NCI-H2029 (cell line): ENCODE results near the gene EFCAB13.
"Not testable (repeated sequence)": the region's sequence is repeated elsewhere in the genome, so short reads cannot be mapped to it uniquely, and the experiment has no call there.

Experiments used
- DNase-seq: peaks from one replicate; lab custom pipeline; 2025; lab: John Stamatoyannopoulos, UW

The EFCAB13 gene

DNA sequence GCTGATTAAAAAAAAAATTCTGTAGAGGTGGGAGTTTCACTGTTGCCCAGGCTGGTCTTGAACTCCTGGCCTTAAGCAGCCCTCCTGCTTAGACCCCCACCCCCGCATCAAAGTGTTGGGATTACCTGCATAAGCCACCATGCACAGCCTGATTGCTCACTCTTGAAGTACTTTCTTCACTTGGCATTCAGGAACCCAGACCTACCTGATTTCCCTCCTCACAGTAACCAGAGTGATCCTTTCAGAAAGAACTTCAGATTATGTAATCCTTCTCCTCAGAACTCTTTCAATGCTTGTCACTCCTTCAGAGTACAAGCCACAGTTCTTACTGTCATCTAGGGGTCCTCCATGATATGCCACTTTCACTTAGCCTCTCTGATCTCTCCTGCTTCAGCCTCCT is 1.4 kb downstream of the EFCAB13 start:
- DNase-seq: no peak

DNA sequence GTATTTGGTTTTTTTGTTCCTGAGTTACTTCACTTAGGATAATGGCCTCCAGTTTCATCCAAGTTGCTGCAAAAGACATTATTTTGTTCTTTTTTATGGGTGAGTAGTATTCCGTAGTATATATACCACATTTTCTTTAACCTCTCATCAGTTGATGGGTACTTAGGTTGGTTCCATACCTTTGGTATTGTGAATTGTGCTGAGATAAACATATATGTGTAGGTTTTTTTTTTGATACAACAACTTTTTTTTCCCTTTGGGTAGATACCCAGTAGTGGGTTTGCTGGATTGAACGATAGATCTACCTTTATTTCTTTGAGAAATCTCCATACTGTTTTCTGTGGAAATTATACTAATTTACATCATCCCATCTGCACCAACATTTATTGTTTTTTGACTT is 6.8 kb downstream of the EFCAB13 start:
- DNase-seq: no peak

DNA sequence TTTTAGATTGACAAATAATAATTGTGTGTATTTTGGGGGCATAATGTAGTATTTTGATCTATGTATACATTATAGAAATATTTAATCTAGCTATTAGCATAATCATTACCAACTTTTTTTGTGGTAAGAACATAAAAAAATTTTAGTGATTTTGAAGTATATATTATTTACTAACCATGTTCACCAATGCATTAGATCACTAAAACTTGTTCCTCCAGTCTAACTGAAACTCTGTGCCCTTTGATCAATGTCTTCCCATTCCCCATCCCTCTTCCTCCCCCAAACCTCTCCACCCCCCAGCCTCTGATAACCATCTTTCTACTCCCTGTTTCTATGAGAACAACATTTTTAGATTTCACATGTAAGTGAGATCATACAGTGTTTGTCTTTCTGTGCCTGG is 8.5 kb downstream of the EFCAB13 start:
- DNase-seq: no peak

DNA sequence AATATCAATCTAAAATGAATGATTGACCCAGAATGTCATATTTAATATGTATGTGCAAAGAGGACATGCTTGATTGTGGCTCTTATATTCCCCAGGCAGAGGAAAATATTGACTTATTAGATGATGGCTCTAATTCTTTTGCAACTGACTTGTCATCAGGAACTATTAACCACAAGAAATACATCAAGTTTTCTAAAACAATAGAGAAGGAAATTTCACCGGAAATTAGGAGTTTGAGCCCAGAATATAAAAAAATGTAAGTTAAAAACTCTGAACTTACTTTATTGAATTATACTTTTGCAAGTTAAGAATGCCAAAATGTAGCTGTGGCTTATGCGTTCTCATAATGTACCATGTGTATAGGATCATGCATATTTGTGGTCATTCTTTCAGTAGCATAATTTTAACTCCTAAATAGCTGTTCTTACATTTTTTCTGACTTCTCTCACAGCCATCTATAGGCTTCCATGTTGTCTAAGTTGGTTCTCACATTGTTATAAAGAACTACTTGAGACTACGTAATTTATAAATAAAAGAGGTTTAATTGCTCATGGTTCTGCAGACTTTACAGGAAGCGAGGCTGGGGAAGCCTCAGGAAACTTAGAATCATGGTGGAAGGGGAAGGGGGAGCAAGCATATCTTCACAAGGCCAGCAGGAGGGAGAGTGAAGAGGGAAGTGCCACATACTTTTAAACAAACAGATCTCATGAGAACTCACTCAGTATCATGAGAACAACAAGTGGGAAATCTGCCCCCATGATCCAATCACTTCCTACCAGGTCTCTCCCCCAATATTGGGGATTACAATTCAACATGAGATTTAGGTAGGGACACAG is 11.6 kb downstream of the EFCAB13 start:
- no peak for DNase-seq

DNA sequence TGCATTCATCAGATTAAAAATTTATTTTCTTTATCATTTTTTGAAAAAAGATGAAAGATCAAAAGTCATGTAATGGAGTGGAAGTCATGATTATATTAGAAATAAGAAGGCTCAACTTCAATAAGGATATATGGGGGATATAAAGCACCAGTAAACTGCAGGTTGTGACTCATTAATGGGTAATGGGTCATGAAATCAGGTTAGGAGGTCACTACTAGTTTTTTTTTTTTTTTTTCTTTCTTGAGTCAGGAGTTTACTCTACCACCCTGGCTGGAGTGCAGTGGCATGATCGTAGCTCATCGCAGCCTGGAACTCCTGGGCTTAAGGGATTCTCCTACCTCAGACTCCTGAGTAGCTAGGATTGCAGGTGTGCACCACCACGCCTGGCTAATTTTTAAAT is 14.3 kb downstream of the EFCAB13 start:
- no peak for DNase-seq

DNA sequence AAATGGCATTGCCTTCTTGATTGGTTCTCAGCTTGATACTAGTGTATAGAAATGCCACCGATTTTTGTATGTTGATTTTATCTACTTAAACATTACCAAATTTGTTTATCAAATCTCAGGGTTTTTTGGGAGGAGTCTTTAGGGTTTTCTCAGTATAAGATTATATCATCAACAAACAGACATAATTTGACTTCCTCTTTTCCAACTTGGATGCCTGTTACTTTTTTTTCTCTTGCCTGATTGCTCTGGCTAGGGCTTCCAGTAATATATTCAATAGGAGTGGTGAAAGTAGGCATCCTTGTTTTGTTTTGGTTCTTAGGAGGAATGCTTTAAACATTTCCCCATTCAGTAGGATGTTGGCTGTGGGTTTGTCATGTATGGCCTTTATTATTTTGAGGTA is 29.1 kb downstream of the EFCAB13 start:
- no peak for DNase-seq

DNA sequence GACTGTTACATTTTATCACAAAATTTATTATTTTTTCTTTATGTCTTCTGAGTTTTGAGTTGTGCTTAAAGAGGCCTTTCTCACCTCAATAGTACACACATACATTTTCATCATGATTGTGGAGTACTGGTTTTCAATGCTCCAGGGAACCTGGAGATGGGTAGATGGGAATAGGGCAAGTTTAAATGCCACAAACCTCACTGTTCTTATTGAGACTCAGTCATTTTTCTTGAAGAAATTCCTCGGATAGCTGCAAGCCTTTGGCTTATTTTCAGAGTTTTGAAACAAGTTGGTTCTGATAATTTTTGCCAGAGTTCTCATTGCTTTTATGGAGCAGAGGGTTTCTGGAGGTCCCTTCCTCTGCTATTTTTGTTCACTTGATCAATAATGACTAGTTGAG is 34.9 kb downstream of the EFCAB13 start:
- no peak for DNase-seq

DNA sequence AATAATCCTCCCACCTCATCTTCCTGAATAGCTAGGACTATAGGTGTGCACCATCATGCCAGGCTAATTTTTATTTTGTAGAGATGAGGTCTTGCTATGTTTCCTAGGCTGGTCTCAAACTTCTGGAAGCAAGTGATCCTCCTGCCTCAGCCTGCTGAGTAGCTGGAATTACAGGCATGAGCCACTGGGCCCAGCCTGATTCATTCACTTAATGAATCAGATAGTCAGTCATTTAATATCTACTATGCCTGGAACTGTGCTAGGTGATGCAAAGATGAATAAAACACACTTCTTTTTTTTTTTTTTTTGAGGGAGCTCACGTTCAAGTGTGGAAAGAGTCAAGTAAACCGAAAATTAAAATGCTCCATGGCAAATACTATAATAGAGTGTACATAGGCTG is 39.4 kb downstream of the EFCAB13 start:
- DNase-seq: no peak

DNA sequence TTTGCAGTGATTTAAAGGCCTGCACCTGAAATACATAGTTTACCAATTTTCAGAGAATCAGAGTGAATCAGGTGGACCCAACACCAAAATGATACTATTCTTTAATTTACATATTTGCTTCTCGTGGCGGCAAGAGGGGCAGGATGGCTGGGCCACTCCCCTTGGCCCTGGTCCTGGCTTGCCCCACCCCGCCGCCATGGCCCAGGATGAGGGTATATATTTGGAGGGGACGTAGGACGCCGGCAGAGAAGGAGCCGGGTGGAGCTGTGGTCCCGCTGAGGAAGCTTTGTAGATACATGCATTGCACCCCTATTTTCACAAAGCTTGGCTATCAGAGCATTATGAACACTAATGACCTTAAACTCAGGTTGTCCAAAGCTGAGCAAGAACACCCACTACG is 43.5 kb downstream of the EFCAB13 start:
- DNase-seq: no peak

DNA sequence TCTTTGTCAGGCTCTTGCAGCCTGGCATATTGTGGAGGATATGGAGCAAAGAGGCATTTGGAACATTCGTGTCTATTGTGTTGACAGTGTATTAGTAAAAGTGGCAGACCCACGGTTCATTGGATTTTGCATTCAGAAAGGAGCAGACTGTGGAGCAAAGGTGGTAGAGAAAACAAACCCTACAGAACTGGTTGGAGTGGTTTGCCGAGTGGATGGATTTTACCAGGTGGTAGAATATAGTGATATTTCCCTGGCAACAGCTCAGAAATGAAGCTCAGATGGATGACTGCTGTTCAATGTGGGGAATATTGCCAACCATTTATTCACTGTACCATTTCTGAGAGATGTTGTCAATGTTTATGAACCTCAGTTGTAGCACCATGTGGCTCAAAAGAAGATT is 44.5 kb downstream of the EFCAB13 start:
- DNase-seq: peak; percentile 13

DNA sequence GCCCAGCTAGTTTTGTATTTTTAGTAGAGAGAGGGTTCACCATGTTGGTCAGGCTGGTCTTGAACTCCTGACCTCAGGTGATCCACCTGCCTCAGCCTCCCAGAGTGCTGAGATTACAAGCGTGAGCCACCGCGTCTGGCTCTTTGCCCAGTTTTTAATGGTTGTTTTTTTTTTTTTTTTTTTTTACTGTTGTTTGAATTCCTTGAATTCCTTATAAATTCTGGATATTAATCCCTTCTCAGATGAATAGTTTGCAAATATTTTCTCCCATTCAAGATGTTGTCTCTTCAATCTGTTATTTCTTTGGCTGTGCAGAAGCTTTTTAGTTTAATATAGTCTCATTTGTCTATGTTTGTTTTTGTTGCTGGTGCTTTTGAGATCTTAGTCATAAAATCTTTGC is 47.1 kb downstream of the EFCAB13 start:
- DNase-seq: not testable (repeated sequence)

DNA sequence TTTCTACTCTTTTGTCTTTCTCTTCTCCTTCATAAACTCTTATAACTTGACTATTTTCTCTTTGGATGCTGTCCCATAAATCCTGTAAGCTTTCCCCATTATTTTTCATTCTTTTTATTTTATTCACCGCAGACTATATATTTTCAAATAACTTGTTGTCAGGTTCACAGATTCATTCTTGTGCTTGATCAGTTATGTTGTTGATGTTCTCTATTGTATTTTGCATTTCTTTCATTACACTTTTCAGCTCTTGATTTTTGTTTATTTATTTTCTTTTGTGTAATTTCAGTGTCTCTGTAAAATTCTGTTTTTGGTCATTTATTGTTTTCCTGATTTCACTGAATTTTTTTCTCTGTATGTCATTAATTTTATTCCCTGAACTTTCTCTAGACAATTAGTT is 49.2 kb downstream of the EFCAB13 start:
- DNase-seq: no peak

DNA sequence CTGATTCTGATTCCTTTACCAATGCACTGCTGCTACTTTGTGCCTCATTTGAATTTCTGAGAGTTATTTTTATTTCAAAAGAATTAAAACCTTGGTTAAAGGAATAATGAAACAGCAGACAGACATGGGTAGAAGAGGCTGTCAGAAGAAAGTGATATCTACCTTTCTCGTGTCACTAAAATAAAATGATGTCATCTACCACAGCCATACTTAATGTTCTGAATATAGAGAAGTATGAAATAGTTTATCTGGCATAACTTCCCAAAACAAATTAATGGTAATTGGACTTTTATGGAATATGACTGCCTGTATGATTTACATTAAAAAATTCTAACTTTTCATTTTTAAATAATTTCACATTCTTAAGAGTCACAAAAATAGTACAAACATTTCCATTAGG is 52.5 kb downstream of the EFCAB13 start:
- no peak for DNase-seq

DNA sequence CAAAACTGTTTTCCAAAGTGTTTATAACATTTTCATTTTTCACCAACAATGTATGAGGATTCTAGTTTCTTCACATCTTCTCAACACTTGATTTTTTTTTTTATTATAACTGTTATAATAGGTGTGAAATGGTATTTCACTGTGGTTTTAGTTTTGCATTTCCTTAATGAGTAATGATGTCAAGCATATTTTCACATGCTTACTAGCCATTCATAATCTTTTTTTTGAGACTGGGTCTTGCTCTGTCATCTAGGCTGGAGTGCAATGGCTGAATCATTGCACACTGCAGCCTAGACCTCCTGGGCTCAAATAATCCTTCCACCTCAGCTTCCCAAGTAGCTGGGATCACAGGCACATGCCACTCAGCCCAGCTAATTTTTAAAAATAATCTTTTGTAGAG is 65.1 kb downstream of the EFCAB13 start:
- no peak for DNase-seq

DNA sequence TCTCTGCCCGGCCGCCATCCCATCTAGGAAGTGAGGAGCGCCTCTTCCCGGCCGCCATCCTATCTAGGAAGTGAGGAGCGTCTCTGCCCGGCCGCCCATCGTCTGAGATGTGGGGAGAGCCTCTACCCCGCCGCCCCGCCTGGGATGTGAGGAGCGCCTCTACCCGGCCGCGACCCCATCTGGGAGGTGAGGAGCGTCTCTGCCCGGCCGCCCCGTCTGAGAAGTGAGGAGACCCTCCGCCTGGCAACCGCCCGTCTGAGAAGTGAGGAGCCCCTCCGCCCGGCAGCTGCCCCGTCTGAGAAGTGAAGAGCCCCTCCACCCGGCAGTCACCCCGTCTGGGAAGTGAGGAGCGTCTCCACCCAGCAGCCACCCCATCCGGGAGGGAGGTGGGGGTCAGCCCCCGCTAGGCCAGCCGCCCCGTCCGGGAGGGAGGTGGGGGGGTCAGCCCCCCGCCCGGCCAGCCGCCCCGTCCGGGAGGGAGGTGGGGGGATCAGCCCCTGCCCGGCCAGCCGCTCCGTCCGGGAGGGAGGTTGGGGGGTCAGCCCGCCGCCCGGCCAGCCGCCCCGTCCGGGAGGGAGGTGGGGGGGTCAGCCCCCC is 73.9 kb downstream of the EFCAB13 start:
- not testable (repeated sequence) for DNase-seq

DNA sequence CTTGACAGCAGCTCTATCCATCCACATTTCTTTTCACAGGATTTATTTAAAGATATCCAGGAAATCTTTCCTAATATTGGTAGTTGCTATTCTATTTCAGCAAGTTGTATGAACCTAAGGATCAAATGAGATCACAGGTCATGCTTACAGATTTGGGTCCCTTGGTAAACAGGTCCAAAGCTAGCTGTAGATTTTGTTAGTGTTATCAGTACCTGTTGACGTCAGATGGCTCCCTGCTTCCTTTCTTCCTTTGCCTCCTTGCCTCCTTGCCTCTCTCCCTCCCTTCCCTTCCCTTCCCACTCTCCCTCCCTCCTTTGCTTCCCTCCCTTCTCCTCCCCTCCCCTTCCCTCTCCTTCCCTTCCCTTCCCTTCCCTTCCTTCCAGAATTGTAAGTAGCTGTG is 76.6 kb downstream of the EFCAB13 start:
- no peak for DNase-seq

DNA sequence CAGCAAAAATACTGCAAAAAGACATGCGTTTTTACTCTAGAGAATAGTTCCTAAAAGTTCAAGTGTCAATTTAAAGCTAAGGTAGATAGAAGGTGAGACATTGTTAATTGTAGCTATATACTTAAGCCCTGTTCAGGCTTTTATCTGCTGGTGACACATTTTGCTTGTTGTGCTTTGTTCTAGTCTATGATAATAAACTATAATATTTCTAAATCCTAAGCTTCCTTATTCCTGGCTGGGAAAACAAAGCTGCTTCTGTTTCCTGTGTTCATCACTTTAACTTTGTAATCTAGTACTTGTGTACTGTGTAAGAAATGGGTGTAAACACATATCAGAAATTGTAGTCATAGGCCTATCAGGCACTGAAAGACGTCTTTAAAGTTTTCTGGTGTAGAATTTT is 77.3 kb downstream of the EFCAB13 start:
- DNase-seq: no peak

DNA sequence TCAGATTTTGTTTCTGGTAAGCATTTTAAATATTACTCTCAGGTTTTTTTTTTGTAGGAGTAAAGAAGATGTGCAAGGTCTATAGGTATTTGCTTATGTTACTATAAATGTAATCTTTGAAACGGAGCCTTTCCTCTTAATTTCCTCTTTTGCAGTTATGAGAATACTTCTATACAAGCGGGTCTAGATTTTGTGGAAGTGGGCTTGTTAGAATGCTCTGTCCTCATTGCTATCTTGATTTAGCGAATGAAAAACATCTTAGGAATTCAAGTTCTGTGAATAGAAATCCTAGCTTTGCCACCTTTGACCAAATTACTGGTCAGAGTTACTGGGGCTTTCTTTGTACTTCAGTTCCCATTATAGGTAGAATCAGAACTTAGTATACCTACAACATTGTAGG is 80.3 kb downstream of the EFCAB13 start:
- no peak for DNase-seq

DNA sequence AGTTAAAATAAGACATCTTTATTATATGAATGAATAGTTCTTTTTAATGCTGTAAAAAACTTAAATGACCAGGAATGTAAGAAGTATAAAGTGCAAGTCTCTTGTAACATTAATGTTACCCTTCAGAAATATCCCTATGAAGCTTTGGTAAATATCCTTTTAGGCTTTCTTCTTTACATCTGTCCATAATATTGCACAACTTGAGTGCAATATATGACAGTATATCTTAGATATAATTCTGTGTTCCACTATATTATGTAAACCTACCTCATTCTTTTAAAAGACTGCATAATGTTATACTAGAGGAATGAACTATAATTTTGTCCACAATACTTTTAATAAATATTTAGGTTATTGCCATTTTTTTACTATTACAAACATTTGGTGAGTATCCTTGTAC is 81.1 kb downstream of the EFCAB13 start:
- no peak for DNase-seq

DNA sequence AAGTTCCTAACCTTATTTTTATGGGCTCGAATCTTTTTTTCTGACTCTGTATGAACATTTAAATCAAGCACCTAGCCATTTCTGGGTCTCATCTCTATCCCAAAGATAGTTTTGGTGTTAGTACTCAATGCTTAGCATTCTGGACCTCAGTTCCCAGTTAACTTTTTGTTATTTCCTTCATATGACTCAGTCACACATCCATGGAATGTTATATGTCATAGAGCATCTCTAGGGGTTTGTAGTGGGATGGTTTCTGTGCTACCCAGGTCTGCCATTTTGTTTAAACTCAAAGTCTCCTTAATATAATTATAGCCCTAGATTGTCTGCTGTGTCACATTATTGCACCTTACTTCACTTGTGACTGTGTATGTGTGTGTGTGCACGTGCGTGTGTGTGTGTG is 90.1 kb downstream of the EFCAB13 start:
- no peak for DNase-seq

DNA sequence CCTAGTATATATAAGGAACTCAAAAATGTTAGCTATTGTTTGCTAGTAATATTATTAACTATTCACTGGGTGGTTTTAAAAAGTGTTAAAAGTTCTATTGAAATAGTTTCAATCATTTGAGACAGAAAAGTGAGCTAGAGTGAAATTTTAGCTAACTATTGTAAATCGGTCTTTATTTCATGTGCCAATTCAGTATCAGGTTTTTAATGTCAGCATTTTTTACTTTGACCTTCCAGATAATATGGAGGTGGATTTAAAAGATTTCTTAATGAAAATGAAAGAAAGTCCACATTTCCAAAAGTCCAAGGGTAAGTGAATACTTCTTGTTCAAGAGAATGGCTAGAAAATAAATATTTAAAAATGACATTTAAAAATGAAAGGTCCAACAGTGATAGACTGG is 90.9 kb downstream of the EFCAB13 start:
- DNase-seq: no peak

DNA sequence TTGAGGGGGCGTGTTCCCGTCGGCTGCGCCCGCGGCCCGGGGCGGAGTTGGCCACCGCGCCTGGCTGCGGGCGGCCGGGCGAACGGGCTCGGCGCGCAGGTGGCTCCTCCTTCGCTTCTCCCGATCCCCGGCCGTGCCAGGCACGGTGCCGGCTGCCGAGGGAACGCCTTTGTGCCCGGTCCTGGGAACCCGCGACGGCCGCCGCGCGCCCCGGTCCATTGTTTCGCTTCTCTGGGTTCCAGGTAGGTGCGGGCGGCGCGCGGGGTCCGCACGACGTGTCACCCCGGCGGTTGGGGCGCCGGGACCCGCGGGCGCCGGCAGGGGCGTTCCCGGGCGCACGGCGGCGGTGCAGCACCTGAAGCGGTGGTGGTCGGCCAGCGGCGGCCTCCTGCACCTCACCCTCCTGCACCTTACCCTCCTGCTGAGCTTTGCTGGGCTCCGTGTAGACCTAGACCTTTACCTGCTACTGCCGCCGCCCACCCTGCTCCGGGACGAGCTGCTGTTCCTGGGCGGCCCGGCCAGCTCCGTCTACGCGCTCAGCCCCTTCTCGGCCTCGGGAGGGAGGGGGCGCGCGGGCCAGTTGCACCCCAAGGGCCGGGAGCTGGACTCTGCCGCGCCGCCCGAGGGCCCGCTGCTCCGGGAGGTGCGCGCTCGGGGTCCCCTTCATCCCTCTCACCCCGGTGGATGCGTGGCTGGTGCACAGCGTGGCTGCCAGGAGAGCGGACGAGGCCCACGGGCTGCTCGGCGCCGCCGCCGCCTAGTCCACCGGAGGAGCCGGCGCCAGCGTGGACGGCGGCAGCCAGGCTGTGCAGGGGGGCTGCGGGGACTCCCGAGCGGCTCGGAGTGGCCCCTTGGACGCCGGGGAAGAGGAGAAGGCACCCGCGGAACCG is 99.9 kb downstream of the EFCAB13 start:
- DNase-seq: no peak

DNA sequence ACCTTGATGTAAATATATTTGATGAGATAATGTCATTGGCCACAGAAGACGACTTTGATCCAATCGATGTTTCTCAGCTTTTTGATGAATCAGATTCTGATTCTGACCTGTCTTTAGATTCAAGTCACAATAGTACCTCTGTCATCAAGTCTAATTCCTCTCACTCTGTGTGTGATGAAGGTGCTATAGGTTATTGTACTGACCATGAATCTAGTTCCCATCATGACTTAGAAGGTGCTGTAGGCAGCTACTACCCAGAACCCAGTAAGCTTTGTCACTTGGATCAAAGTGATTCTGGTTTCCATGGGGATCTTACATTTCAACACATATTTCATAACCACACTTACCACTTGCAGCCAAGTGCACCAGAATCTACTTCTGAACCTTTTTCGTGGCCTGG is 101.5 kb downstream of the EFCAB13 start:
- not testable (repeated sequence) for DNase-seq
